ENCODE measurements around the gene CIBAR2. TPM values are rescaled to one million over a fixed set of nuclear protein-coding genes. Genes with fewer than 3 reads are reported as not detected.
A peak's percentile ranks its signal among the peaks of the same experiment; 100 is the strongest.

The CIBAR2 gene
- total RNA-seq, 4 donors from 2014 or later, result not detected

GRCh38 chr16:85145188-85145587 lies 32.9 kb upstream of the CIBAR2 start:
- Histone ChIP-seq H3K4me3 (no peak overlapping the region), H3K27me3 (no peaks in the 10 kb centered on the region), H3K36me3 (no peaks in the 10 kb centered on the region), H3K4me1 (peaks cover 46 to 64% (median 53%) of the 10 kb centered on the region in 4 donors), H3K27ac (replicated peaks in 1 of 4) (no peak overlapping the region), H3K9me3 (no peaks in the 10 kb centered on the region)
- TF ChIP-seq CTCF (IDR thresholded peaks at IDR 0.05) (no peak), POLR2A (IDR thresholded peaks at IDR 0.05; ENCODE audit: low read depth) (no peak), EP300 (IDR thresholded peaks at IDR 0.05) (no peak), POLR2AphosphoS5 (IDR thresholded peaks at IDR 0.05) (no peak)
- 94% methylated on average over 7 of the region's 10 CpGs for WGBS
- intact Hi-C loops (cut with DNase I), result no loop called here
- DNase-seq (ENCODE audit: extremely low spot score), result no peak

- Histone ChIP-seq H3K27ac (replicated peaks in 1 of 4) (peak overlapping the region in 2 of 4 donors; percentile 12 to 20), H3K27me3 (no peaks in the 10 kb centered on the region), H3K36me3 (no peaks in the 10 kb centered on the region), H3K4me1 (peaks cover 37 to 55% (median 46%) of the 10 kb centered on the region in 4 donors), H3K4me3 (no peak overlapping the region), H3K9me3 (no peaks in the 10 kb centered on the region)
- 75% methylated on average over 19 of the region's 26 CpGs for WGBS
- no peak for DNase-seq (ENCODE audit: extremely low spot score)
- TF ChIP-seq CTCF (IDR thresholded peaks at IDR 0.05) (no peak), EP300 (IDR thresholded peaks at IDR 0.05) (no peak), POLR2AphosphoS5 (IDR thresholded peaks at IDR 0.05) (peak in 1 of 2 donors; percentile 19), POLR2A (IDR thresholded peaks at IDR 0.05; ENCODE audit: low read depth) (no peak)
- intact Hi-C loops (cut with DNase I), result no loop called here
Observed at GRCh38 chr16:85144026-85144915, 32.0 kb upstream of the CIBAR2 start.

GRCh38 chr16:85142771-85143211 lies 30.5 kb upstream of the CIBAR2 start:
- peaks cover 36 to 55% (median 48%) of the 10 kb centered on the region in 4 donors for H3K4me1 ChIP-seq
- no peak for DNase-seq (ENCODE audit: extremely low spot score)

GRCh38 chr16:85142129-85142513 lies 29.8 kb upstream of the CIBAR2 start:
- no peak for DNase-seq (ENCODE audit: extremely low spot score)
- Histone ChIP-seq H3K4me1 (peaks cover 38 to 55% (median 49%) of the 10 kb centered on the region in 4 donors), H3K36me3 (no peaks in the 10 kb centered on the region), H3K4me3 (no peak overlapping the region), H3K27ac (replicated peaks in 1 of 4) (no peak overlapping the region), H3K9me3 (no peaks in the 10 kb centered on the region), H3K27me3 (no peaks in the 10 kb centered on the region)
- TF ChIP-seq POLR2AphosphoS5 (IDR thresholded peaks at IDR 0.05), result no peak
- no peak for TF ChIP-seq EP300 (IDR thresholded peaks at IDR 0.05)
- TF ChIP-seq POLR2A (IDR thresholded peaks at IDR 0.05; ENCODE audit: low read depth), result no peak
- TF ChIP-seq CTCF (IDR thresholded peaks at IDR 0.05), result no peak
- WGBS, result 98% methylated on average over 6 of the region's 7 CpGs
- intact Hi-C loops (cut with DNase I), result no loop called here

More at GRCh38 chr16:85142771-85143211, 30.5 kb upstream of the CIBAR2 start:
- H3K36me3 ChIP-seq, result no peaks in the 10 kb centered on the region
- no peak overlapping the region for H3K27ac ChIP-seq (replicated peaks in 1 of 4)
- TF ChIP-seq POLR2A (IDR thresholded peaks at IDR 0.05; ENCODE audit: low read depth), result no peak
- TF ChIP-seq CTCF (IDR thresholded peaks at IDR 0.05), result no peak
- TF ChIP-seq EP300 (IDR thresholded peaks at IDR 0.05), result no peak
- no peak for TF ChIP-seq POLR2AphosphoS5 (IDR thresholded peaks at IDR 0.05)
- no peaks in the 10 kb centered on the region for H3K27me3 ChIP-seq
- H3K9me3 ChIP-seq, result no peaks in the 10 kb centered on the region
- intact Hi-C loops (cut with DNase I), result no loop called here
- 90% methylated on average over 7 of the region's 19 CpGs for WGBS
- no peak overlapping the region for H3K4me3 ChIP-seq

All from esophagus muscularis mucosa (tissue), 4 donors.